NOMO-1 (cell line): ENCODE data around the gene UROC1.
A peak's percentile ranks its signal among the peaks of the same experiment; 100 is the strongest.

ENCODE experiments used
- DNase-seq, 2 experiments: peaks; one replicate each; lab custom pipeline; 2025; ENCODE audit not compliant: unreplicated experiment in 2 of 2; lab: John Stamatoyannopoulos, UW

Gene UROC1

GRCh38 chr3:126533506-126533905, 15.9 kb upstream of the UROC1 start:
- peak; percentile 22 to 58 for DNase-seq

DNA sequence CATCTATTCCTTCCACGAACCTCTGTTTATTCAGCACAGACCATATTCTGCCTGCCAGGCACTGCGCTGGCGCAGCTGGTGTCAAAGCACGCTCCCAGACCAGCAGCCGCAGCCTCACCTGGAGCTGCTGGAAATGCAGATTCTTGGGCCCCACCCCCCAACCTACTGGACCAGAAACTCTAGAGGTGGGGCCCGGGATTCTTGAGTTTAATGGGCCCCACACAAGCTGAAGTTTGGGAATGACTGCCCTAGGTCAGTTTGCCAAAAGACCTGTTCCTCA, 13.4 kb upstream of the UROC1 start:
- DNase-seq: no peak

GRCh38 chr3:126530171-126531050, 12.8 kb upstream of the UROC1 start:
- DNase-seq: peak; percentile 94 to 96

- DNase-seq: no peak
Observed at GRCh38 chr3:126529585-126530170, 12.1 kb upstream of the UROC1 start.

DNA sequence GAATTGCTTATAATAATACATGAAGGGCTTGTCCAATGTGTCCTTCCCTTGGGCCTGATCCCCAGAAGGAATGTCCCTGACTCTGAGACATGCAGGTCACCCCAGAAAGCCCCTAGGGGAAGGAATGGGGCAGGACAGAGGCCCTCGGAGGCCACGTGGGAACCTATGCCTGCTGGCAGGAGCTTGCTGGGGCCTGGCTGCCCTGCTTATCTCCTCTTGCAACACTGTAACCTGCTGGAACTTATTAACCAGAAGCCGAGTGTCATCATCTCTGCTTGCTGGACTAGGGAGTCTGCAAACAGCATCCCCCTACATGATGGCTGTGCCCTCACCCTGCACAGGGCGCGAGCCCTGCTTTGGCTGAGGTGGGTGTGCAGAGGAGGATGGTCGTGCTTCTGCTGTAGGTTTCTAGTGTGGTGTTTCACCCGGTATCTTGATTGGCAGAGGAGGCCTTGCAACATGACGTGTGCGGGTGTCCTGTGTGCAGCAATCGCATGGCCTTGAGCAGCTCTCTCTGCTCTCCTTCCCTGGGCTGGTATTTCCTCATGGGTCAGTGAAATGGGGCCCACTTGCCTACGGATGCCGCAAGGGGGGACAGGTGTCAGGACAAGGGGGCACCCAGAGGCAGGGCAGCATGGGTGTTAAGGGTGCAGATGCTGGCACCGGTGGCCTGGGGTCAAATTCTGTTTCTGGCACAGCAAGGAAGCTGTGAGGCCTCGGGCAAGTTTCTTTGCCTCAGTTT, 11.4 kb upstream of the UROC1 start:
- DNase-seq: peak; percentile 77 to 78

- no peak for DNase-seq
Observed at GRCh38 chr3:126528419-126528799, 10.8 kb upstream of the UROC1 start.

- no peak for DNase-seq
Observed at GRCh38 chr3:126527455-126528211, 10.1 kb upstream of the UROC1 start.

GRCh38 chr3:126527006-126527405, 9.4 kb upstream of the UROC1 start:
- DNase-seq: no peak

- no peak for DNase-seq
Observed at GRCh38 chr3:126526668-126527005, 9.1 kb upstream of the UROC1 start.

- no peak for DNase-seq
Observed at GRCh38 chr3:126525853-126526667, 8.5 kb upstream of the UROC1 start.

GRCh38 chr3:126525091-126525852, 7.7 kb upstream of the UROC1 start:
- DNase-seq: no peak

GRCh38 chr3:126524429-126524988, 6.9 kb upstream of the UROC1 start:
- DNase-seq: peak; percentile 33 to 72

DNA sequence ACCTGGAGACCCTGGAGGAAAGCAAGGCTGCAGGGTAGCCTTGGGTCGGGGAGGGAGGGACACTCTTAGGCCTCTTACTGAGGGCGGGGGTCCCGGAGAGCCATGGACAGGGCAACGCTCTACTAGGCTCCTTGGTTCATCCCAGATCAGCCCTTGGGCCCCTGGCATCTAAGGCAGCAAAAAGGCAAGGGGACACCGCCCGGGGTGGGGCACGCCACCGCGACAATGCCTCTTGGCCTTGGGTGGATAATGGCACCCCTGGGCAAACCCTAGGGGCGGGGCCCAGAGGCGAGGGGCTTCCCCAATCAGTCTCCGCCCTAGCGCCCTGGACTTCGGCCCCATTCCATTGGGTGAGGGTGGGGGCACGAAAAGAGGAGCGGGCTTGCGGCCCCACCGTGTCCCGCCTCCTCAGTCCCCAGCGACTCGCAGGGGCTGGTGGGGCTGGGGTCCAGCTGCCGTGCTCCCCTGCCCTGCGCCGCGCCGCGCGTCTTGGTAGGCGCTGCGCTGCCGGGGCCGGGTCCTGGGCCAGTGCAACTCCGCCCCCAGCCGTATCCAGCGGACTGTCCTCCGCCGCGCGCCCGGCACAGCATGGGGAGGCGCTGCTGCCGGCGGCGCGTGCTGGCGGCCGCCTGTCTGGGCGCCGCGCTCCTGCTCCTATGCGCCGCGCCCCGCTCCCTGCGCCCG, 6.3 kb upstream of the UROC1 start, which contains the start of gene CHST13:
TSS of gene CHST13 (plus strand) at position 411 of the 684 bp plus-strand sequence. CDS start at position 589, 178 bp downstream.
- DNase-seq: peak; percentile 73 to 85

DNA sequence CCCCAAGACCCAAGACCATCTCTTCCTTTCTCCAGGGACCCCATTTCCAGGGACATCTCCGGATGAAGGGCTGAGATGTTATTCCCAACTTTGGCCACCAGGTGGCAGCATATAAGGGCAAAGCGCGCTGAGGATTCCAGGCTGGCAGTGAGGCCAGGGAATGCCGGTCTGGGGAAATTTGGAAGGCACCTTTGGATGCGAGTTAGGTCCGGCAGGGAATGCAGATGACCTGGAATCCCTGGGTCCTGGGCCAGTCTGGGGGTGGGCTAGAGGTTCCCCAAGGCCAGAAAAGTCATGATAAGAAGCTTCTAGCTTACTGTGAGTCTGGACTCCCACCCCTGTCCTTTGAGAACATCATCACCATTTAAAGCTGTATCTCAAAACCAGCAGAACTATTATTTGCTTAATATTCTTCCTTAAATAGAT, 4.8 kb upstream of the UROC1 start:
- DNase-seq: peak in 1 of 2 experiments; percentile 41

DNA sequence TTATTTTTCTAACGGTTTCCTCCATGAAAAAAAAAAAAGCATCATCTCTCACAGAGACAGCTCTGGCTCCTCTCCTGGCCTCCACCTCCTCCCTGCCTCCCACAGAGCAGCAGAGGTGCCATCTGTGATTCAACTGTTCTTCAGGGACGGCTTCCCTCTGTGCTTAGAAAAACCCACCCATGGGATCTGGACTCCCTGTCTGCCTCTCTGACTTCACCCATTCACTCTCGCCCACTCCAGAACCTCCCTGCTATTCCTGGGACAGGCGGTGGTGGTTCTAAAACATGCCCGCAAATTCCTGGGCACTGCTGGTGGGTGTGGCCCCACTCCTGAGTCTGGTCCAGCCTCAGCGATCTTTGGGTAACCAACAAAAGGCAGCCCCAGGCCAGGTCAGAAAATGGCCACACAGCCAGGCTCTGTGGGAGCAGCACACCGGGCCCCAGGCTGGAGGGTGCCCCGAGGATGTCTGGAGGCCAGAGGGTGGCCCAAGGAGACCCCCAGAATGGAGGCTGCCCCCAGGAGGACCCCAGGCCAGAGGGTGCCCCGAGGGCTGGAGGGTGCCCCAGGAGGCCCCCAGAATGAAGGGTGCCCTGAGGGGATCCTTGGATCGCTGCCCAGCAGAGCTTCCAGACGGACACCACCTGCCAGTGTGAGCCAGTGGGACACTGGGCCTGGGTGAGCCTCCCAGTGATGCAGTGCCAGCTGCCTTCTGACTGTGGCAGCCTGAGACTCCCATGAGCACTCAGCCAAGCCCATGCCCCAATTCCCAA, 3.7 kb upstream of the UROC1 start:
- no peak for DNase-seq

GRCh38 chr3:126519506-126520455, 2.2 kb upstream of the UROC1 start:
- DNase-seq: no peak

- DNase-seq: no peak
Observed at GRCh38 chr3:126518779-126519177, 1.2 kb upstream of the UROC1 start.
